Activated CD4-positive, alpha-beta T cell treated with anti-CD3 and anti-CD28 coated beads for 36 hours (primary cell): ENCODE measurements around the gene BRAF. TPM values are rescaled to one million over a fixed set of nuclear protein-coding genes. Genes with fewer than 3 reads are reported as not detected.

Source experiments
- ATAC-seq: fragments of 200-7000 bp; cut with Tn5 transposase; one replicate; pipeline ENCODE4 v1.10.0; 2021; ENCODE audit warnings: mild to moderate bottlenecking, moderate library complexity
- CTCF ChIA-PET: fragments of 350-600 bp; sonication (Branson Sonifier 250); formaldehyde crosslinking; loops from one replicate; lab custom pipeline; 2021; ENCODE audit warnings: antibody characterized with exemption; lab: Charles Lee
- POLR2A ChIA-PET: fragments of 350-600 bp; sonication (Branson Sonifier 250); formaldehyde crosslinking; loops from one replicate; lab custom pipeline; 2021; ENCODE audit warnings: antibody characterized with exemption, inconsistent platforms; lab: Charles Lee
- DNase-seq: peaks from one replicate; pipeline ENCODE4 v3.0.0-alpha.2; 2020
- H3K27ac Mint-ChIP-seq: one replicate; pipeline ENCODE4 v1.8.0; 2021; ENCODE audit warnings: mixed read lengths
- H3K27me3 Mint-ChIP-seq: one replicate; pipeline ENCODE4 v1.8.0; 2021; ENCODE audit warnings: mixed read lengths
- H3K36me3 Mint-ChIP-seq: one replicate; pipeline ENCODE4 v1.8.0; 2021; ENCODE audit warnings: low read depth, mixed read lengths
- H3K4me1 Mint-ChIP-seq: one replicate; pipeline ENCODE4 v1.8.0; 2021; ENCODE audit warnings: mixed read lengths
- H3K4me3 Mint-ChIP-seq: one replicate; pipeline ENCODE4 v1.8.0; 2021; ENCODE audit warnings: mild to moderate bottlenecking, moderate library complexity, mixed read lengths
- H3K9me3 Mint-ChIP-seq: one replicate; pipeline ENCODE4 v1.8.0; 2021; ENCODE audit warnings: low read depth, mixed read lengths
- intact Hi-C, 2 experiments: fragments of 100-400 bp; cut with DNase I in 1 of 2; cut with micrococcal nuclease in 1 of 2; formaldehyde crosslinking; loops; one replicate each; pipeline versions ENCODE4 v1.14.2 to v1.15.1; 2022 to 2024; cut with DNase I, micrococcal nuclease
- total RNA-seq, 2 experiments: library from RNA; stranded (reverse); gene quantifications; one replicate each; pipeline ENCODE4 v1.2.3, GENCODE V29; 2021

Gene BRAF
- total RNA-seq, 2 experiments from 2014 or later = 30.8 to 47.2 TPM

DNA sequence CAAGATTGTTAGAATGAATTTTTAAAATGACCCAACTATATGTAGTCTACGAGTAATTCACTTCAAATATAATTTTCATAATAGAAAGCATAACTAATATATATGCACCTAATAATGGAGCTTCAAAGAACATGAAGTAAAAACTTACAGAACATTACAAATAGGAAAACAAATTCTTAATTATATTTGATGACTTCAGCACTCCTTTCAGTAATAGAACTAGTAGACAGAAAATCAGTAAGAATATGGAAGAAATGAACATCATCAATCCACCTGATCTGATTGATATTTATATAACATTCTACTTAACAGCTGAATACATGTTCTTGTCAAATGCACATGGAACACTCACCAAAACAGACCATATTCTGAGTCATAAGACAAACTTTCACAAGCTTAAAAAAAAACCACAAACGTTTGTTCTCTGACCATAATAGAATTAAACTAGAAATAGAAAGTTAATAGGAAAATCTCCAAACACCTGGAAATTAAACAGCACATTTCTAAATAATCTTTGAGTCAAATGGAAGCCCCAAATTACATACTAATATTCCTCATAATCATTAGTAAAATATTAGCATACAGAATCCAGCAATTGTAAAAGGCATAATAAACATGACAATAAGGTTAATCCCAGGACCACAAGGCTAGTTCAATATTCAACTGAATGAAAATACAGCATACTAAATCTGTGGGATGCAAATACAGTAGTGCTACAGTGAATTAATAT is 48.0 kb downstream of the BRAF start:
- no peak for DNase-seq
- peaks cover 24% of the 10 kb centered on the region for H3K36me3 Mint-ChIP-seq
- ChIA-PET CTCF (interaction anchor here (0.6 to 1.1 kb wide), 3 partner anchors 26 to 202 kb away, joined by 3 read pairs; no protein-coding TSS in a partner anchor), POLR2A (interaction anchor here (0.6 kb wide), 1 partner anchor 83 kb away, joined by 4 read pairs; no protein-coding TSS in a partner anchor)
- H3K27ac Mint-ChIP-seq = no peak overlapping the region
- H3K4me1 Mint-ChIP-seq = peaks cover 53% of the 10 kb centered on the region
- peak; percentile 64 for ATAC-seq
- intact Hi-C loops = no loop called here
- no peak overlapping the region for H3K4me3 Mint-ChIP-seq
- H3K9me3 Mint-ChIP-seq = peaks cover 7% of the 10 kb centered on the region
- H3K27me3 Mint-ChIP-seq = no peaks in the 10 kb centered on the region

DNA sequence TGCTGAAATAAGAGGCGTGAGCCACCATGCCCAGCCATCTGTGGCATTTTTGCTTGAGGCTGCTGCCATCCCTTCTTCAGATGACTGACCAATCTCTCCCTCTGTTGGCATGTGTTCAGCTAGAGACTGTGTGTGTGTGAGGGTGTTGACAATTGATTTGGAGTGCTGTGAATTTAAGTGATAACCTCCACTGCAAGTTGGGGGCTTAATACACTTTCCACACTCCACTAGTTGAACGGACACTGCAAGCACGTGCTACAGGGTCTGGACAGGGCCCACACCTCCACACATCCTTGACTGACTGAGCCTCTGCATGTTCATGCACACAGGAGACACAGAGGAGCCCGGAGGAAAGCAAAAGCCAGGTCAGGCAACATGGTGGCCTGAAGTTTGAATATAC is 51.3 kb downstream of the BRAF start:
- ChIA-PET POLR2A (no interaction called here), CTCF (interaction anchor here (0.6 to 0.8 kb wide), 2 partner anchors 16 to 803 kb away, joined by 3 read pairs; no protein-coding TSS in a partner anchor)
- DNase-seq (no peak), ATAC-seq (no peak)
- H3K4me3 Mint-ChIP-seq = no peak overlapping the region
- H3K27ac Mint-ChIP-seq = no peak overlapping the region
- peaks cover 16% of the 10 kb centered on the region for H3K36me3 Mint-ChIP-seq
- H3K27me3 Mint-ChIP-seq = no peaks in the 10 kb centered on the region
- intact Hi-C loops = no loop called here
- H3K9me3 Mint-ChIP-seq = peaks cover 5% of the 10 kb centered on the region
- peaks cover 53% of the 10 kb centered on the region for H3K4me1 Mint-ChIP-seq

DNA sequence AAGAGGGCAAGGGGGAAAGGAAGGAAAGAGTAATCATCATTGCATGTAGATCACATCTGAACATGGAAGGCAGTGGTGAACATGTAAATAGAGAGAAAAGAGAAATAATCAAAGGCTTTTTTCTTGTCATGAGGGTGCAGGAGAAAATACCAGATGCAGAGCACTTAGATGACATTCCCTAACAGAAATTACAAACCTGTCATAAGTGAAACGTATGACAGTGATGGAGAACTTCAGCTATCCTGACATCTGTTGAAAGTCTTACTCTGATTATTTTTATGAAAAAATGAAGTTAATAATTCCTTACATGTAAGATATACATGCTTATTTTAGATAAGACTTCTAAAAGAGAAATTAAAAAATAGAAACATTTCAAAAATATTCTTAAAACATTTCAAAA is 54.7 kb downstream of the BRAF start:
- no peaks in the 10 kb centered on the region for H3K27me3 Mint-ChIP-seq
- H3K4me3 Mint-ChIP-seq = no peak overlapping the region
- peaks cover 2% of the 10 kb centered on the region for H3K9me3 Mint-ChIP-seq
- ChIA-PET CTCF (no interaction called here), POLR2A (no interaction called here)
- H3K27ac Mint-ChIP-seq = no peak overlapping the region
- H3K4me1 Mint-ChIP-seq = peaks cover 34% of the 10 kb centered on the region
- DNase-seq (no peak), ATAC-seq (no peak)
- intact Hi-C loops = no loop called here
- H3K36me3 Mint-ChIP-seq = peaks cover 12% of the 10 kb centered on the region

DNA sequence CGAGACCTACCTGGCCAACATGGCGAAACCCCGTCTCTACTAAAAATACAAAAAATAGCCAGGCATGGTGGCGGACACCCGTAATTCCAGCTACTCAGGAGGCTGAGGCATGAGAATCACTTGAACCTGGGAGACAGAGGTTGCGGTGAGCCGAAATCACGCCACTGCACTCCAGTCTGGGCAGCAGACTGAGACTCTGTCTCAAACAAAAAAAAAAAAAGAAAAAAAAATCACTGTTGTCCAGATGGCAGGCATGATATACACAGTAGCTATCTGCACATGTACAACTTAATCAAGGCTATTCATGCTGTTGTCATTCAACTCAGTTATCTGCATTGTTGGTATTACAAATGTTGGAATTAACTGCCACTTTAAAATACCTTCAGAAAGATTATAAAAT is 55.3 kb downstream of the BRAF start:
- DNase-seq (no peak), ATAC-seq (no peak)
- Mint-ChIP-seq H3K27me3 (no peaks in the 10 kb centered on the region), H3K27ac (no peak overlapping the region), H3K9me3 (peaks cover 6% of the 10 kb centered on the region), H3K4me3 (no peak overlapping the region), H3K4me1 (peaks cover 35% of the 10 kb centered on the region), H3K36me3 (peaks cover 13% of the 10 kb centered on the region)
- intact Hi-C loops = no loop called here
- POLR2A ChIA-PET = no interaction called here
- CTCF ChIA-PET = no interaction called here

- Mint-ChIP-seq H3K4me3 (no peak overlapping the region), H3K9me3 (peaks cover 8% of the 10 kb centered on the region), H3K27ac (no peak overlapping the region), H3K27me3 (no peaks in the 10 kb centered on the region), H3K36me3 (peaks cover 17% of the 10 kb centered on the region), H3K4me1 (peaks cover 38% of the 10 kb centered on the region)
- CTCF ChIA-PET = interaction anchor here (1.2 kb wide), 1 partner anchor 31 kb away, joined by 3 read pairs; no protein-coding TSS in a partner anchor
- POLR2A ChIA-PET = no interaction called here
- intact Hi-C loops = no loop called here
- ATAC-seq (no peak), DNase-seq (no peak)
Measured at GRCh38 chr7:140867467-140868462, 57.0 kb downstream of the BRAF start.

DNA sequence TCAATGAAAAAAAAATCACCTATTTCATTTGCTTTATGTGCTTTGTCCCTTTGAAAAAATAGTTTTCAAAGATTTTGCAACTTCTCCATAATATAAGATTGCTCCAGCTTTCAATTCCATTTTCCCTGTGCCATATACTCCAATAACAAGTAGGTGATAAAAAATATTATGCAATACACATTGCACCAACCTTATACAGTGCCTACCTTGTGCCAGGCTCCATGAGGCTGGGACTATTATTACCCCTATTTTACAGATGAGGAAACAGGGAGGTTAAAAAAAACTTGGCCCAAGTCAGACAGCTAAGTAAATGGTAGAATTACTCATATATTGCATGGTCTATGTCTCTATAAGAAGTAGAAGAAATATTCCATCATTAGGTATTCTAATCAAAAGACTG is 57.8 kb downstream of the BRAF start:
- Mint-ChIP-seq H3K36me3 (peaks cover 17% of the 10 kb centered on the region), H3K4me1 (peaks cover 43% of the 10 kb centered on the region), H3K27me3 (no peaks in the 10 kb centered on the region), H3K4me3 (no peak overlapping the region), H3K9me3 (peaks cover 8% of the 10 kb centered on the region), H3K27ac (no peak overlapping the region)
- CTCF ChIA-PET = no interaction called here
- DNase-seq (no peak), ATAC-seq (no peak)
- POLR2A ChIA-PET = no interaction called here
- intact Hi-C loops = no loop called here

GRCh38 chr7:140864732-140865131 is 60.0 kb downstream of the BRAF start:
- Mint-ChIP-seq H3K27ac (no peak overlapping the region), H3K36me3 (peaks cover 20% of the 10 kb centered on the region), H3K4me1 (peaks cover 38% of the 10 kb centered on the region), H3K27me3 (no peaks in the 10 kb centered on the region), H3K9me3 (peaks cover 8% of the 10 kb centered on the region), H3K4me3 (no peak overlapping the region)
- ChIA-PET CTCF (interaction anchor here (0.7 kb wide), 1 partner anchor 142 kb away, joined by 4 read pairs; no protein-coding TSS in a partner anchor), POLR2A (no interaction called here)
- ATAC-seq (no peak), DNase-seq (no peak)
- intact Hi-C loops = no loop called here

DNA sequence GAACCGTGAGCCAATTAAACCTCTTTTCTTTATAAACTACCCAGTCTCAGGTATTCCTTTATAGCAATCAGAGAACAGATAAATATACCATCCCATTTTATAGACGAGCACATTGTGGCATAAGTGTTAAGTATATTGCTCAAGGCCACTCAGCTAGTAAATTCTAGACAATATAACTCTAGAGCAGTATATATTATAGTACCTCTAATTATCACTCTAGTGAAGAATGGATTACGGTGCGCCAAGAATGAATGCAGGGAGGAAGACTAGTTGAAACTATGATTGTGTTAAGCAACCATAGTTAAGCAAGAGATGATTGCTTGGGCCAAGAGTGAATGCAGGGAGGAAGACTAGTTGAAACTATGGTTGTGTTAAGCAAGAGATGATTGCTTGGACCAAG is 60.9 kb downstream of the BRAF start:
- no peak overlapping the region for H3K4me3 Mint-ChIP-seq
- no peaks in the 10 kb centered on the region for H3K27me3 Mint-ChIP-seq
- intact Hi-C loops = no loop called here
- H3K4me1 Mint-ChIP-seq = peaks cover 35% of the 10 kb centered on the region
- ATAC-seq (no peak), DNase-seq (no peak)
- peaks cover 8% of the 10 kb centered on the region for H3K9me3 Mint-ChIP-seq
- CTCF ChIA-PET = interaction anchor here (0.6 kb wide), 1 partner anchor 407 kb away, joined by 3 read pairs; no protein-coding TSS in a partner anchor
- peaks cover 22% of the 10 kb centered on the region for H3K36me3 Mint-ChIP-seq
- POLR2A ChIA-PET = no interaction called here
- H3K27ac Mint-ChIP-seq = no peak overlapping the region

- H3K4me3 Mint-ChIP-seq = no peak overlapping the region
- no peak overlapping the region for H3K27ac Mint-ChIP-seq
- H3K27me3 Mint-ChIP-seq = no peaks in the 10 kb centered on the region
- H3K9me3 Mint-ChIP-seq = peaks cover 8% of the 10 kb centered on the region
- POLR2A ChIA-PET = no interaction called here
- DNase-seq (no peak), ATAC-seq (no peak)
- CTCF ChIA-PET = no interaction called here
- peaks cover 22% of the 10 kb centered on the region for H3K36me3 Mint-ChIP-seq
- peaks cover 32% of the 10 kb centered on the region for H3K4me1 Mint-ChIP-seq
- intact Hi-C loops = no loop called here
Measured at GRCh38 chr7:140863184-140863583, 61.5 kb downstream of the BRAF start.

DNA sequence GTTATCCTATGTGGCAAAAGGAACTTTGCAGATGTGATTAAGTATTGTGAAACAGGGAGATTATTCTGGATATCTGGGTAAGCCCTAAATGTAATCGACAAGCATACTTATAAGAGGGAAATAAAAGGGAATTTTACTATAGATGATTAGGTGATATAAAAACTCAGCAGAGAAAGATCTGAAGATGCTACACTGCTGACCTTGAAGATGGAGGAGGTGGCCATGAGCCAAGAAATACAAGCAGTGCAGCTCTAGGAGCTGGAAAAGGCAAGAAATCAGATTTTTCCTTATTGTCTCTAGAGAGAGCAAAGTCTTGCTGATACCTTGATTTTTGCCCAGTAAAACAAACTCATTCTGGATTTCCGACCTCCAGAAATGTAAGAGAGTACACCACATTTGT is 67.7 kb downstream of the BRAF start:
- no peak overlapping the region for H3K27ac Mint-ChIP-seq

GRCh38 chr7:140841166-140841715 is 83.5 kb downstream of the BRAF start:
- no peak for DNase-seq
- ChIA-PET POLR2A (no interaction called here), CTCF (no interaction called here)
- Mint-ChIP-seq H3K9me3 (no peaks in the 10 kb centered on the region), H3K27ac (no peak overlapping the region), H3K4me1 (no peaks in the 10 kb centered on the region), H3K36me3 (peaks cover 20% of the 10 kb centered on the region), H3K4me3 (no peak overlapping the region), H3K27me3 (no peaks in the 10 kb centered on the region)
- no peak for ATAC-seq
- intact Hi-C loops = no loop called here

More for the DNA sequence above, 67.7 kb downstream of the BRAF start:
- H3K27me3 Mint-ChIP-seq = no peaks in the 10 kb centered on the region
- intact Hi-C loops = no loop called here
- peaks cover 32% of the 10 kb centered on the region for H3K4me1 Mint-ChIP-seq
- H3K4me3 Mint-ChIP-seq = no peak overlapping the region
- DNase-seq = no peak
- POLR2A ChIA-PET = no interaction called here
- H3K36me3 Mint-ChIP-seq = peaks cover 8% of the 10 kb centered on the region
- H3K9me3 Mint-ChIP-seq = no peaks in the 10 kb centered on the region
- ATAC-seq = no peak
- CTCF ChIA-PET = interaction anchor here (1.0 to 1.3 kb wide), 2 partner anchors 27 to 166 kb away, joined by 3 read pairs; no protein-coding TSS in a partner anchor
